ENCODE results near the gene STX16. TPM values are rescaled to one million over a fixed set of nuclear protein-coding genes. Genes with fewer than 3 reads are reported as not detected.

STX16 gene
- total RNA-seq, 1 experiment from 2014 or later, result 41.9 TPM

GRCh38 chr20:58706975-58707681, 56.0 kb downstream of the STX16 start:
- intact Hi-C loops (cut with micrococcal nuclease; ENCODE audit: unreplicated experiment) (no loop called here), in situ Hi-C loops (cut with HindIII; ENCODE audit: low pct_unique_long_range_greater_than_20kb, low sequenced_read_pairs) (no loop called here)
- Histone ChIP-seq H3K27me3 (ENCODE audit: control insufficient read depth, insufficient read depth, low read length) (no peaks in the 10 kb centered on the region), H3K9me3 (ENCODE audit: control insufficient read depth, insufficient read depth, low read depth, low read length) (no peaks in the 10 kb centered on the region), H3K27ac (ENCODE audit: low read length) (no peak overlapping the region), H3K36me3 (ENCODE audit: control insufficient read depth, insufficient read depth, low read length) (0 out of 2 replicates have a peak, but pooled peaks cover 2% of the 10 kb centered on the region), H3K4me1 (ENCODE audit: control insufficient read depth, insufficient read depth, low read length) (no peaks in the 10 kb centered on the region), H3K4me3 (ENCODE audit: low read depth in 2 of 2, low read length in 2 of 2) (no peak overlapping the region)
- ChIA-PET CTCF (no interaction called here), POLR2A (interaction anchor here (0.6 kb wide), 1 partner anchor 16 kb away, joined by 4 read pairs; no protein-coding TSS in a partner anchor)
- no TSS peak for BruUV-seq (replicated peaks)
- no peak for TF ChIP-seq POLR2AphosphoS5 (IDR thresholded peaks at IDR 0.05; ENCODE audit: low read depth, low read length)
- TF ChIP-seq, protein P1, sequence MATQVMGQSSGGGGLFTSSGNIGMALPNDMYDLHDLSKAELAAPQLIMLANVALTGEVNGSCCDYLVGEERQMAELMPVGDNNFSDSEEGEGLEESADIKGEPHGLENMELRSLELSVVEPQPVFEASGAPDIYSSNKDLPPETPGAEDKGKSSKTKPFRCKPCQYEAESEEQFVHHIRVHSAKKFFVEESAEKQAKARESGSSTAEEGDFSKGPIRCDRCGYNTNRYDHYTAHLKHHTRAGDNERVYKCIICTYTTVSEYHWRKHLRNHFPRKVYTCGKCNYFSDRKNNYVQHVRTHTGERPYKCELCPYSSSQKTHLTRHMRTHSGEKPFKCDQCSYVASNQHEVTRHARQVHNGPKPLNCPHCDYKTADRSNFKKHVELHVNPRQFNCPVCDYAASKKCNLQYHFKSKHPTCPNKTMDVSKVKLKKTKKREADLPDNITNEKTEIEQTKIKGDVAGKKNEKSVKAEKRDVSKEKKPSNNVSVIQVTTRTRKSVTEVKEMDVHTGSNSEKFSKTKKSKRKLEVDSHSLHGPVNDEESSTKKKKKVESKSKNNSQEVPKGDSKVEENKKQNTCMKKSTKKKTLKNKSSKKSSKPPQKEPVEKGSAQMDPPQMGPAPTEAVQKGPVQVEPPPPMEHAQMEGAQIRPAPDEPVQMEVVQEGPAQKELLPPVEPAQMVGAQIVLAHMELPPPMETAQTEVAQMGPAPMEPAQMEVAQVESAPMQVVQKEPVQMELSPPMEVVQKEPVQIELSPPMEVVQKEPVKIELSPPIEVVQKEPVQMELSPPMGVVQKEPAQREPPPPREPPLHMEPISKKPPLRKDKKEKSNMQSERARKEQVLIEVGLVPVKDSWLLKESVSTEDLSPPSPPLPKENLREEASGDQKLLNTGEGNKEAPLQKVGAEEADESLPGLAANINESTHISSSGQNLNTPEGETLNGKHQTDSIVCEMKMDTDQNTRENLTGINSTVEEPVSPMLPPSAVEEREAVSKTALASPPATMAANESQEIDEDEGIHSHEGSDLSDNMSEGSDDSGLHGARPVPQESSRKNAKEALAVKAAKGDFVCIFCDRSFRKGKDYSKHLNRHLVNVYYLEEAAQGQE (IDR thresholded peaks at IDR 0.05; ENCODE audit: insufficient read depth in 1 of 2, low read depth in 2 of 2, low read length in 1 of 2), result no peak
- TF ChIP-seq CTCF (IDR thresholded peaks at IDR 0.05), result no peak
- DNase-seq (ENCODE audit: low read depth, low spot score), result no peak
- no peak for ATAC-seq

DNA sequence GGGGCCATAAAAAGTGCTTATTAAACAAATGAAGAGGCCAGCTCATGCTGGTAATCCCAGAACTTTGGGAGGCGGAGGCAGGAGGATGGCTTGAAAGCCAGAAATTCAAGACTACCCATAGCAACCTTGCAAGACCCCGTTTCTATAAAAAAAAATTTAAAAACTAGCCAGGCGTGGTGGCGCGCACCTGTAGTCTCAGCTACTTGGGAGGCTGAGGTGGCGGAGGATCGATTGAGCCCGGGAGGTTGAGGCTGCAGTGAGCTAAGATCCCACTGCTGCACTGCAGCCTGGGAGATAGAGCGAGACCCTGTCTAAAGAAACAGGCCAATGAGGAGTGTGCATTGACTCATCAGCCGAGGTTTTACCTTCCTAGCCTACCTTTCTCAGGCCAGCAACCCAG, 56.7 kb downstream of the STX16 start:
- CTCF ChIA-PET, result no interaction called here
- H3K27ac ChIP-seq (ENCODE audit: low read length), result no peak overlapping the region
- intact Hi-C loops (cut with micrococcal nuclease; ENCODE audit: unreplicated experiment) (no loop called here), in situ Hi-C loops (cut with HindIII; ENCODE audit: low pct_unique_long_range_greater_than_20kb, low sequenced_read_pairs) (no loop called here)
- POLR2A ChIA-PET, result interaction anchor here (0.6 kb wide), 1 partner anchor 17 kb away, joined by 4 read pairs; no protein-coding TSS in a partner anchor
- no peaks in the 10 kb centered on the region for H3K9me3 ChIP-seq (ENCODE audit: control insufficient read depth, insufficient read depth, low read depth, low read length)
- H3K4me3 ChIP-seq (ENCODE audit: low read depth in 2 of 2, low read length in 2 of 2), result no peak overlapping the region
- H3K27me3 ChIP-seq (ENCODE audit: control insufficient read depth, insufficient read depth, low read length), result no peaks in the 10 kb centered on the region
- no TSS peak for BruUV-seq (replicated peaks)
- H3K36me3 ChIP-seq (ENCODE audit: control insufficient read depth, insufficient read depth, low read length), result 0 out of 2 replicates have a peak, but pooled peaks cover 1% of the 10 kb centered on the region
- TF ChIP-seq SIN3A (IDR thresholded peaks at IDR 0.05; ENCODE audit: borderline replicate concordance, insufficient read depth, low read depth, low read length) (no peak), CTCF (IDR thresholded peaks at IDR 0.05) (no peak), POLR2AphosphoS5 (IDR thresholded peaks at IDR 0.05; ENCODE audit: low read depth, low read length) (no peak), TCF7L2 (IDR thresholded peaks at IDR 0.05; ENCODE audit: low read depth, low read length) (no peak)
- TF ChIP-seq, protein P1 (IDR thresholded peaks at IDR 0.05; ENCODE audit: insufficient read depth in 1 of 2, low read depth in 2 of 2, low read length in 1 of 2), result no peak
- no peak for DNase-seq (ENCODE audit: low read depth, low spot score)
- H3K4me1 ChIP-seq (ENCODE audit: control insufficient read depth, insufficient read depth, low read length), result no peaks in the 10 kb centered on the region
- no peak for ATAC-seq
